Right lobe of liver (tissue), 4 donors: ENCODE measurements around the gene HMGCR.

Source experiments
- CTCF ChIP-seq, 4 donors: fragments of 200-600 bp in 3 of 4; fragments of 450-650 bp in 1 of 4; IDR thresholded peaks; one replicate each; pipeline versions ENCODE4 v1.5.1 to v1.8.0; 2016 to 2022; ENCODE audit warnings: antibody characterized with exemption in 4 of 4, mild to moderate bottlenecking in 2 of 4
- POLR2A ChIP-seq: fragments of 450-650 bp; IDR thresholded peaks from one replicate; pipeline ENCODE4 v1.6.1; 2017; ENCODE audit warnings: antibody characterized with exemption, mild to moderate bottlenecking
- donor health status: DM: no; HTN: no; CAD: no.
- donor health status: DM: no; HTN: no; CAD: no.
- donor health status: DM: no; HTN: yes; CAD: no.

- TF ChIP-seq POLR2A = no peak
- no peak for TF ChIP-seq CTCF (IDR thresholded peaks at IDR 0.05)
Measured at GRCh38 chr5:75384218-75384617, 47.2 kb downstream of the HMGCR start.
